Thoracic aorta (tissue), 2 donors: ENCODE data around the gene PIP5KL1. TPM values are rescaled to one million over a fixed set of nuclear protein-coding genes. Genes with fewer than 3 reads are reported as not detected.
A peak's percentile ranks its signal among the peaks of the same experiment; 100 is the strongest.
"Not testable (repeated sequence)": the region's sequence is repeated elsewhere in the genome, so short reads cannot be mapped to it uniquely, and the experiment has no call there.

Source experiments
- ATAC-seq: fragments of 150-250 bp; one replicate; pipeline ENCODE4 v1.8.0; 2017; ENCODE audit warnings: low read depth; ENCODE audit not compliant: insufficient number of reproducible peaks, low FRiP score
- DNase-seq: peaks from one replicate; pipeline ENCODE4 v3.0.0-alpha.2; 2020; ENCODE audit warnings: low spot score
- H3K27ac ChIP-seq, 2 donors: fragments of 200-600 bp; sonication (generic); 1 replicate in 1 of 2; 2 replicates in 1 of 2; pipeline ENCODE4 v1.5.1; 2016; ENCODE audit warnings: mild to moderate bottlenecking in 2 of 2, moderate library complexity in 2 of 2
- H3K27me3 ChIP-seq: fragments of 200-600 bp; sonication (generic); replicated peaks from 2 replicates; pipeline ENCODE4 v1.6.0; 2016; ENCODE audit warnings: mild to moderate bottlenecking; ENCODE audit not compliant: insufficient read depth
- H3K36me3 ChIP-seq: fragments of 200-600 bp; sonication (generic); one replicate; pipeline ENCODE4 v1.5.1; 2016
- H3K4me1 ChIP-seq, 2 donors: fragments of 200-600 bp; sonication (generic); 1 replicate in 1 of 2; 2 replicates in 1 of 2; pipeline versions ENCODE4 v1.5.1 to v1.6.0; 2016; ENCODE audit warnings: low read depth in 2 of 2, mild to moderate bottlenecking in 1 of 2; ENCODE audit not compliant: control insufficient read depth in 1 of 2
- H3K4me3 ChIP-seq: fragments of 200-600 bp; sonication (generic); 2 replicates; pipeline ENCODE4 v1.5.1; 2016; ENCODE audit warnings: mild to moderate bottlenecking
- H3K9me3 ChIP-seq: fragments of 200-600 bp; sonication (generic); 2 replicates; pipeline ENCODE4 v1.5.1; 2016
- total RNA-seq, 2 donors: library from RNA; depleted of rRNA; stranded (reverse); fragments of >200 nt; gene quantifications; one replicate each; pipeline versions ENCODE4 v1.1.0 to v1.2.3, GENCODE V29; 2016
- TF ChIP-seq, protein P1 (sequence below): fragments of 200-600 bp; sonication (generic); IDR thresholded peaks from one replicate; pipeline ENCODE4 v1.5.1; 2019; ENCODE audit warnings: antibody characterized with exemption

Gene PIP5KL1
- total RNA-seq, 2 donors from 2014 or later = 6.0 to 8.8 TPM

GRCh38 chr9:127886401-127886972 is 44.1 kb downstream of the PIP5KL1 start:
- Histone ChIP-seq H3K27me3 (no peaks in the 10 kb centered on the region), H3K36me3 (peaks cover 51% of the 10 kb centered on the region), H3K4me3 (no peak overlapping the region), H3K9me3 (no peaks in the 10 kb centered on the region), H3K27ac (no peak overlapping the region), H3K4me1 (peaks cover 7 to 19% of the 10 kb centered on the region in 2 donors)
- DNase-seq (no peak), ATAC-seq (no peak)
- TF ChIP-seq, protein P1, sequence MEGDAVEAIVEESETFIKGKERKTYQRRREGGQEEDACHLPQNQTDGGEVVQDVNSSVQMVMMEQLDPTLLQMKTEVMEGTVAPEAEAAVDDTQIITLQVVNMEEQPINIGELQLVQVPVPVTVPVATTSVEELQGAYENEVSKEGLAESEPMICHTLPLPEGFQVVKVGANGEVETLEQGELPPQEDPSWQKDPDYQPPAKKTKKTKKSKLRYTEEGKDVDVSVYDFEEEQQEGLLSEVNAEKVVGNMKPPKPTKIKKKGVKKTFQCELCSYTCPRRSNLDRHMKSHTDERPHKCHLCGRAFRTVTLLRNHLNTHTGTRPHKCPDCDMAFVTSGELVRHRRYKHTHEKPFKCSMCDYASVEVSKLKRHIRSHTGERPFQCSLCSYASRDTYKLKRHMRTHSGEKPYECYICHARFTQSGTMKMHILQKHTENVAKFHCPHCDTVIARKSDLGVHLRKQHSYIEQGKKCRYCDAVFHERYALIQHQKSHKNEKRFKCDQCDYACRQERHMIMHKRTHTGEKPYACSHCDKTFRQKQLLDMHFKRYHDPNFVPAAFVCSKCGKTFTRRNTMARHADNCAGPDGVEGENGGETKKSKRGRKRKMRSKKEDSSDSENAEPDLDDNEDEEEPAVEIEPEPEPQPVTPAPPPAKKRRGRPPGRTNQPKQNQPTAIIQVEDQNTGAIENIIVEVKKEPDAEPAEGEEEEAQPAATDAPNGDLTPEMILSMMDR = no peak

GRCh38 chr9:127885508-127886281 is 44.9 kb downstream of the PIP5KL1 start:
- DNase-seq (no peak), ATAC-seq (no peak)
- TF ChIP-seq, protein P1 = no peak
- Histone ChIP-seq H3K27ac (no peak overlapping the region), H3K4me1 (peaks cover 7 to 19% of the 10 kb centered on the region in 2 donors), H3K9me3 (no peaks in the 10 kb centered on the region), H3K4me3 (no peak overlapping the region), H3K36me3 (peaks cover 50% of the 10 kb centered on the region), H3K27me3 (no peaks in the 10 kb centered on the region)

DNA sequence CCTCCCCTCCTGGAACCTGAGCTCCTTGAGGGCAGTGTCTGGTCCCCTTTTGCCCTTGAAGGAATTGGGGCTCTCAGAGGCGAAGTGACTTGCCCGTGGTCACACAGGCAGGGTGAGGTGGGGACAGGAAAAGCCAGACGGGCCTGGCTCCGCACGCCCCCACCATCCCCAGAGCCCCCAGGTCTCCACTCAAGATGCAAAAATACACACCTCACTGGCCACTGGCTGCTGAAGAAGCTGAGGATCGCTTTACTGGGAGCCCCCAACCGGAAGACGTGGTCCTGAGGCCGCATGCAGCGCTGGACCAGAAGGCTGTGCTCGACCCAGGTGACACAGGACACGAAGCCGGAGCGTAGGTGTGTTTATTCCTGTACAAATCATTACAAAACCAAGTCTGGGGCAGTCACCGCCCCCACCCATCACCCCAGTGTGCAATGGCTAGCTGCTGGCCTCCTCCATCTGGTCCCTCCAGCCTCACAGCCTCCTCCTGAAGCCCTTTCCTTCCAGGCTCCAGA is 45.5 kb downstream of the PIP5KL1 start:
- H3K4me3 ChIP-seq = no peak overlapping the region
- no peaks in the 10 kb centered on the region for H3K9me3 ChIP-seq
- ATAC-seq (peak; percentile 27), DNase-seq (no peak)
- peaks cover 7 to 19% of the 10 kb centered on the region in 2 donors for H3K4me1 ChIP-seq
- peaks cover 43% of the 10 kb centered on the region for H3K36me3 ChIP-seq
- no peaks in the 10 kb centered on the region for H3K27me3 ChIP-seq
- TF ChIP-seq, protein P1 = no peak
- H3K27ac ChIP-seq = peak overlapping the region; percentile 32 to 52

GRCh38 chr9:127884427-127884911 is 46.1 kb downstream of the PIP5KL1 start:
- DNase-seq (no peak), ATAC-seq (no peak)
- TF ChIP-seq, protein P1 = no peak
- H3K4me1 ChIP-seq = peaks cover 7 to 19% of the 10 kb centered on the region in 2 donors
- peaks cover 40% of the 10 kb centered on the region for H3K36me3 ChIP-seq
- peak overlapping the region; percentile 32 to 52 for H3K27ac ChIP-seq
- no peaks in the 10 kb centered on the region for H3K27me3 ChIP-seq
- no peaks in the 10 kb centered on the region for H3K9me3 ChIP-seq
- no peak overlapping the region for H3K4me3 ChIP-seq

GRCh38 chr9:127883959-127884358 is 46.6 kb downstream of the PIP5KL1 start:
- peak overlapping the region; percentile 32 to 52 for H3K27ac ChIP-seq
- peaks cover 7 to 19% of the 10 kb centered on the region in 2 donors for H3K4me1 ChIP-seq
- no peaks in the 10 kb centered on the region for H3K27me3 ChIP-seq
- H3K4me3 ChIP-seq = no peak overlapping the region
- TF ChIP-seq, protein P1 = no peak
- no peak for ATAC-seq
- DNase-seq = no peak
- no peaks in the 10 kb centered on the region for H3K9me3 ChIP-seq
- H3K36me3 ChIP-seq = peaks cover 40% of the 10 kb centered on the region

- not testable (repeated sequence) for H3K27me3 ChIP-seq, DNase-seq, H3K27ac ChIP-seq, ATAC-seq, H3K9me3 ChIP-seq, H3K4me3 ChIP-seq
- peaks cover 19% of the 10 kb centered on the region for H3K36me3 ChIP-seq
- peaks cover 11 to 33% of the 10 kb centered on the region in 2 donors for H3K4me1 ChIP-seq
Measured at GRCh38 chr9:127881715-127882114, 48.9 kb downstream of the PIP5KL1 start.
